ENCODE data around the gene TMEM218. TPM values are rescaled to one million over a fixed set of nuclear protein-coding genes. Genes with fewer than 3 reads are reported as not detected.

TMEM218 gene
- total and polyA plus RNA-seq, 10 of the 15 experiments (the other 5 are each of a cell fraction or from before 2014, with no cell fraction given): 11.2 to 50.3 (median 28.8) TPM

GRCh38 chr11:125079878-125080530 is 31.4 kb downstream of the TMEM218 start (continued):
- TF ChIP-seq USF1 (IDR thresholded peaks at IDR 0.05; ENCODE audit: borderline replicate concordance, extremely low read length, insufficient read depth, low read depth, low read length): no peak

GRCh38 chr11:125079151-125079877 is 32.1 kb downstream of the TMEM218 start:
- 70% methylated on average over 16 of the region's 18 CpGs for WGBS (ENCODE audit: insufficient coverage, insufficient replicate concordance, low lambda C conversion rate, missing lambda C conversion rate)
- no peak overlapping the region for H3K9ac ChIP-seq (ENCODE audit: control insufficient read depth, insufficient read depth, low read length)
- FAIRE-seq: no peak
- no peaks in the 10 kb centered on the region for H3K9me3 ChIP-seq (replicated peaks; ENCODE audit: control insufficient read depth, insufficient read depth, low read length)
- H3K36me3 ChIP-seq (ENCODE audit: control insufficient read depth in 2 of 2, insufficient read depth in 2 of 2, low read length in 1 of 2): no peaks in the 10 kb centered on the region
- H4K20me1 ChIP-seq (ENCODE audit: control insufficient read depth, insufficient read depth): no peaks in the 10 kb centered on the region
- ChIA-PET RAD21 (ENCODE audit: unreplicated experiment) (interaction anchor here (1.3 kb wide), 1 partner anchor 32 kb away, joined by 5 read pairs; the partner anchor contains the start of gene TMEM218), POLR2A (no interaction called here), SMC1A (ENCODE audit: uncharacterized antibody, unreplicated experiment) (interaction anchor here (3.1 kb wide), 1 partner anchor 12 kb away, joined by 12 read pairs; no protein-coding TSS in a partner anchor), CTCF (interaction anchor here (1.4 to 1.7 kb wide), 3 partner anchors 11 to 62 kb away, joined by 3 to 6 read pairs (median 5); no protein-coding TSS in a partner anchor)
- in situ Hi-C loops (cut with MboI) (no loop called here), intact Hi-C loops (cut with micrococcal nuclease; ENCODE audit: unreplicated experiment) (no loop called here)
- no peak overlapping the region for H3K4me3 ChIP-seq
- no peak overlapping the region for H3K4me2 ChIP-seq (ENCODE audit: control insufficient read depth, insufficient read depth)
- H2AFZ ChIP-seq (ENCODE audit: control insufficient read depth, low read depth, low read length): no peak overlapping the region
- no peaks in the 10 kb centered on the region for H3K27me3 ChIP-seq (replicated peaks in 1 of 2; ENCODE audit: control insufficient read depth in 2 of 2, insufficient read depth in 2 of 2, low read length in 1 of 2)
- DNase-seq (ENCODE audit: low read depth, low spot score): no peak
- H3K4me1 ChIP-seq (ENCODE audit: control insufficient read depth, insufficient read depth, low read length): no peaks in the 10 kb centered on the region
- no TSS peak for BruUV-seq (replicated peaks)
- no peak overlapping the region for H3K27ac ChIP-seq (ENCODE audit: control insufficient read depth, insufficient read depth)
- H3K79me2 ChIP-seq (ENCODE audit: control insufficient read depth, insufficient read depth, low read length): no peaks in the 10 kb centered on the region
- no peak for ATAC-seq
- no peak for TF ChIP-seq ZNF622 (IDR thresholded peaks at IDR 0.05)
- TF ChIP-seq CBX3 (IDR thresholded peaks at IDR 0.05; ENCODE audit: borderline replicate concordance, low read depth): no peak
- no peak for TF ChIP-seq USF1 (IDR thresholded peaks at IDR 0.05; ENCODE audit: borderline replicate concordance, extremely low read length, insufficient read depth, low read depth, low read length)
- no peak for TF ChIP-seq RFX5 (IDR thresholded peaks at IDR 0.05; ENCODE audit: low read depth, low read length)
- TF ChIP-seq NRF1 (conservative IDR thresholded peaks at IDR 0.05; ENCODE audit: low read depth, low read length): no peak
- no peak for TF ChIP-seq LARP7 (IDR thresholded peaks at IDR 0.05)
- no peak for TF ChIP-seq PML (IDR thresholded peaks at IDR 0.05; ENCODE audit: low read length)
- no peak for TF ChIP-seq HCFC1 (IDR thresholded peaks at IDR 0.05; ENCODE audit: low read length)
- TF ChIP-seq BCL11A (IDR thresholded peaks at IDR 0.05; ENCODE audit: low read depth, low read length): no peak
- TF ChIP-seq KLF5 (IDR thresholded peaks at IDR 0.05; ENCODE audit: partially characterized antibody): no peak
- TF ChIP-seq E4F1 (IDR thresholded peaks at IDR 0.05; ENCODE audit: borderline replicate concordance, partially characterized antibody): no peak
- TF ChIP-seq ELK1 (IDR thresholded peaks at IDR 0.05; ENCODE audit: low read depth, low read length): no peak
